Measurements from ENCODE around the gene PPP1CA.
A peak's percentile ranks its signal among the peaks of the same experiment; 100 is the strongest.

PPP1CA gene

GRCh38 chr11:67364169-67364568 lies 37.5 kb downstream of the PPP1CA start:
- DNase-seq (ENCODE audit: low read depth) = no peak
- TF ChIP-seq CTCF (IDR thresholded peaks at IDR 0.05; ENCODE audit: control insufficient read depth, insufficient read depth, low read depth, low read length, missing control alignments) = no peak
- H3K4me3 ChIP-seq (ENCODE audit: control insufficient read depth, low read depth, low read length) = no peak overlapping the region

DNA sequence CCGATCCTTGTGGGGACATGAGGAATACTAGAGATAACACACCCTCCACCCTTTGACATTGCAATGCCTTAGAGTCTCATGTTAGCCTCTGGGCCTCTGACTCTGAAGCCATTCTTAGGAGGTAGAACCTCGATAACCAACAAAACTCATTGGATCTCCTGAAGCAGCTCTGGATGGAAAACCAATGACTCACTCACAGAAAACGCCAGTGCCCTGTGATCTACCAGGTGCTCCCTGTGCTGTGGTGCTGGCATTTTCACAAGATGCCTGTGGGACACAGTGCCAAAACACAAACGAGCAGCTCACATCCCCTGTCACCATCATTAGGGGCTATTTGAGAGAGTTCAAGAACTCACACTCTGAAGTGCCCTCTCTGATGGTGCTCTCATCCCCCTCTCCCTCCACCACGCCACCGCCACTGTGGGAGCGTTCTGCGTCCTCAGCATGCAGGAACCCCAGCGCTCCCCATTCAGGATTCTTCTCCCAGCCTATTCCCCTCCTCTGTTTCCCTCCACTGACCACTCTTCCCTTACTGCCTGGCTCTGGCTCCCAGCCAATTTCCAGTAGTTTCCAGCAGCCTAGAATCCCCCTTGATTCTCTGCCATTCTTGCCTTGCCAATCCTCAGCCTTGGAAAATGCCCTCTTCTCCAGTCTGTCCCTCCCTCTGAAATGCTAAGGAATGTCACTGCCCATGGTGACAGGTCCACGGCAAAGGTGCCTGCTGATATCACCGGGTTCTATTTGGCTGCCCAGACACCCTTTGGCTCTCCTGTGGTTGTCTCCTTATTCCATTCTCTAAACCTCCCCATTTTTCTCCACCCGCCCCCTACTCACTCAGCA lies 43.6 kb downstream of the PPP1CA start:
- H3K4me3 ChIP-seq (ENCODE audit: control insufficient read depth, low read depth, low read length) = no peak overlapping the region
- TF ChIP-seq CTCF (IDR thresholded peaks at IDR 0.05; ENCODE audit: control insufficient read depth, insufficient read depth, low read depth, low read length, missing control alignments) = no peak
- DNase-seq (ENCODE audit: low read depth) = no peak

DNA sequence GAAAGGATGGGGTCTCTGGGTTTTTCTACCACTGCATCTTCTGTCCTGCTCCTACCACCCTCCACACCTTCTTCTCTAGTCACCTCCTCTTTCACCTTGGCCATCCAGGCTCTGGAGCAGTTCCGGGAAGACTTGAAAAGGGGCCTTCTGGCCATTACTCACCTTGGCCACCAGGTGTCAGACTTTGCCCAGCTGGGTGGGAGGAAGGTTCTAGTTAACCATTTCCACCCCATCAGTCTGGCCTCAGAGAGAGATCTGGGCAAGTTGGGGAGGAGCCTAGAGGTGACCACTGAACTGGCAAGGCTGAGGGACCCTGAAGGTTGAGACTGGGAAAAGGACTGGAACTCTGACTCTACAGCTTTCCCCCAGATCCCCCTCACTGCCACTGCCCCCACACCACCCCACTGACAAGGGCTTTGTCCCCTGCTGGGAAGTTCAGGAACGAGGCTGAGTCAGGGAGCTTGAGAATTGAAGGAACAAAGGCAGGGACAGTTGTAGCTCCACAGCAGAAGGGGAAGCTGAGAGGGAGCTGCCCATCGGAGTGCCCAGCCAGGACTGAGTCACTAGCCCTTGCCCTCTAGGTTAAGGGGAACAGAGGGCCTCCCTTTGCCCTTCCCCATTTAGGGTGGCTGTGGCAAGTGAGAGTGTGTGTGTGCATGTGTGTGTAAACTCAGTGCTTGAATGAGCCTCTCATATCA lies 44.6 kb downstream of the PPP1CA start:
- H3K4me3 ChIP-seq (ENCODE audit: control insufficient read depth, low read depth, low read length) = no peak overlapping the region
- peak; percentile 94 for TF ChIP-seq CTCF (IDR thresholded peaks at IDR 0.05; ENCODE audit: control insufficient read depth, insufficient read depth, low read depth, low read length, missing control alignments)
- DNase-seq (ENCODE audit: low read depth) = no peak

GRCh38 chr11:67356387-67356863 lies 45.2 kb downstream of the PPP1CA start:
- H3K4me3 ChIP-seq (ENCODE audit: control insufficient read depth, low read depth, low read length) = no peak overlapping the region
- TF ChIP-seq CTCF (IDR thresholded peaks at IDR 0.05; ENCODE audit: control insufficient read depth, insufficient read depth, low read depth, low read length, missing control alignments) = no peak
- DNase-seq (ENCODE audit: low read depth) = no peak

DNA sequence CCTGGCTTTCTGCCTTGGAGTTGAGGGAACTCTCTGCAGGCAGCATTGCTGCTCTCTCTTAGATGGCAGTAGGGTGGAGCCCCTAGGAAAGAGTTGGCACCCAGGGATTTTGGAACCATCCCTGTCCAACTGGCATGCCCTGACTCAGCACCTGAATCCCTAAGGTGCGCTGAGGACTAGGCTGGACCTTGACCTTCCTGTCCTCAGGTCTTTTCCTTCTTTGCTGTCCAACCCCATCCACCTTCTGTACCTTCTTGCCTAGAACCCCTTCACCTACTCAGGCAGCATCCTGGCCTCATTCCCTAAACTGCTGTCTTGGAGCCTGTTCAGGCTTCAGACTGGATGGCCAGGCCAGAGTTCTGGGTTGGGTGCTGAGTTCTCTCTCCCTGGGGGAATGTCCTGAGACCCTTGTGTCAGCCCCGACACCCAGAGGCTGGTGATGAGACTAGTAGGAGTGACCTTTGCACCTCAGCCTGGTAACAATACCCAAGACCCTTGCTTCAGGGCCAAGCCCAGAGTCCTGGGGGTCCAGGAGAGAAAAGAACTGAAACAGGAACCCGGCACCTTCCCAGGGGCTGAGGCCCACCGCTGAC lies 45.8 kb downstream of the PPP1CA start:
- no peak overlapping the region for H3K4me3 ChIP-seq (ENCODE audit: control insufficient read depth, low read depth, low read length)
- TF ChIP-seq CTCF (IDR thresholded peaks at IDR 0.05; ENCODE audit: control insufficient read depth, insufficient read depth, low read depth, low read length, missing control alignments) = no peak
- DNase-seq (ENCODE audit: low read depth) = no peak

- DNase-seq (ENCODE audit: low read depth) = no peak
- no peak overlapping the region for H3K4me3 ChIP-seq (ENCODE audit: control insufficient read depth, low read depth, low read length)
- TF ChIP-seq CTCF (IDR thresholded peaks at IDR 0.05; ENCODE audit: control insufficient read depth, insufficient read depth, low read depth, low read length, missing control alignments) = no peak
Observed at GRCh38 chr11:67355023-67355793, 46.5 kb downstream of the PPP1CA start.
